Fibroblast of the conjunctiva (primary cell): Measurements from ENCODE around the gene METTL15.
"Not testable (repeated sequence)": the region's sequence is repeated elsewhere in the genome, so short reads cannot be mapped to it uniquely, and the experiment has no call there.

Experiments used
- DNase-seq: peaks from one replicate; pipeline ENCODE4 v3.0.0-alpha.2; 2010; ENCODE audit warnings: low read depth

METTL15 gene

GRCh38 chr11:28296426-28296825, 188.2 kb downstream of the METTL15 start:
- no peak for DNase-seq

DNA sequence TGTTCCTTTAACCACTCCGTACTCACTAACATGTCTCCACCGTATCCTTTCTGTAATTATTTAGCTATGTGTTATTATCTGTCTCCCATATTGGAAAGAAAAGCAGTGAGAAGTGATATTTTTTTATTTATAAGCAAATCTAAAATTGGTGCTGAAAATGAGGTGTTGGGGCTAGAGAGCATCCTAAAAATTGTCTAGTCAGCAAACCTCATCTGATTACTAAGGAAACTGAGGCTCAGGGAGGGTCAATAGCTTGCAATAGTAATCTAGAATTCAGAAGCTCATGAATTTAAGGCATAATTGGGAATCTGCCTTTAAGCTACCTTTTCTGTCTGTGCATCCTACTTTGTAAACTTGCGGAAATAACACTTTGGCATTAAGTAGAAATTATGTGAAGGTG, 190.0 kb downstream of the METTL15 start:
- DNase-seq, result no peak

DNA sequence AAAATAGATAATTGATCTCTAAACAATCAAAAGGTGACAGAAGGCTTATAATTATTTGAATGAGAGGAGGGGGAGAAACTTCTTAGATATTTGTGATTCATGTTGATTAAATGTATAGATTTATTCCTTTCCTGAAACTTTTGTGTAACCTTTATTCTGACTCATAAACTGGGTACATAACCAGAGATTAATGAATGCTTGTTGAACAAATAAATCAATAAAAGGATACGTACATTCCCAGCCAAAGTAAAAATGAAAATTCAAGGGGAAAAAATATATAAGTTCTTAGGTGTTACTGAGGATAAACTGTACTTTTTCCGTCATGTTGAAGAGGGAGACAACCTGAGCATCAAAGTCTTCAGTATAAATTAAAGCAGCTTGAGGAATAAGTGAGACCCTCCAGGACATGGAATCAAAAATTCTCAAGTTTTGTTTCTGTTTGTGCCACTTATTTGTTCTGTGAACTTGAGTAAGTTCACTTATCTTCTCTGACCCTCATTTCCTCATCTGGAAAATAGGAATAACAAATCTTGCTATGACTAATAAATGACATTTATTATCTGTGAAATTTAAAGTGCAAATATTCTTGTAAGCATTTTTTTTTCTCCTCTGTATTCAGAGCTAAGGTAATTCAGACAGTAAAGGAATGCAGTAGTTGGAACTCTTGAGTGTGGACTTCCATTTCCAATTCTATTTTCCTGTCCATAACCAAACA, 195.4 kb downstream of the METTL15 start:
- DNase-seq, result no peak

- DNase-seq, result no peak
These were observed 207.3 kb downstream of the METTL15 start for GRCh38 chr11:28315440-28315839.

DNA sequence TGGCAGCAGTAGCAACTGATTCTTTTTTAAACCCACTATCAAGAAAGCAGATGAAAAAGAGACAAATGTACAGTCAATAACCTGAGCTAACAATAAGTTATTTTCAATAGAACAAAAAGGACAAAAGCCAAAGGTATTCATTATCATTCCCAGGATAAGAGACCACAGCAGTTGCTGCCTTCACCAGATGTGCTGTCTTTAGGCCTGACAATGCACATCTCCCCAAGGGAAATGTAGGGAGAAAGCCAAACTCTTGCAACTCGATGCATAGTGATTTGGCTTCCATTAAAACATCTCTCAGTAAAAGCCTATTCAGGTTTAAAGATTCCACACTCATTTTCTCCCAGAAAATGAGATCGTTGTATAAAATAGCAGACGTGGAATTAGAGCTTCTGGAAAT, 210.7 kb downstream of the METTL15 start:
- no peak for DNase-seq

DNA sequence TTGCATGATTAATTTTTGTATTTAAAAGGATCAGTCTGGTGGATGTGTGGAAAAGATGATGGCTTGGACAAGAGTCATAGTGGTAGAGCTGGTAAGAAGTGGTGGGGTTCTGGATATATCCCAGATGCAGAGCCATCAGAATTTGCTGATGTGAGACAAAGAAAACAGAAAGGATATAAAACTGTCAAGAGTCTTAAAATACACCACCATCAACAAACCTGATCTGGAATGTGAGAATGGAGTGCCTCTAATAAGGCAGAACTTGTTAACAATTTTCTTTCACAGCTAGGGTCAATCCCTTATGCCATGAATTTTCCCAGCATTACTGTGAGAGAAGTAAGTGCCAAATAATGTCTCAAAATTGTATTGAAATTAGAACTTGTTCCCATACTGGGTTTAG, 215.4 kb downstream of the METTL15 start:
- DNase-seq, result no peak

- not testable (repeated sequence) for DNase-seq
These were observed 224.2 kb downstream of the METTL15 start for GRCh38 chr11:28332393-28332792.

GRCh38 chr11:28337701-28338100, 229.5 kb downstream of the METTL15 start:
- no peak for DNase-seq

GRCh38 chr11:28338371-28338770, 230.2 kb downstream of the METTL15 start:
- no peak for DNase-seq

DNA sequence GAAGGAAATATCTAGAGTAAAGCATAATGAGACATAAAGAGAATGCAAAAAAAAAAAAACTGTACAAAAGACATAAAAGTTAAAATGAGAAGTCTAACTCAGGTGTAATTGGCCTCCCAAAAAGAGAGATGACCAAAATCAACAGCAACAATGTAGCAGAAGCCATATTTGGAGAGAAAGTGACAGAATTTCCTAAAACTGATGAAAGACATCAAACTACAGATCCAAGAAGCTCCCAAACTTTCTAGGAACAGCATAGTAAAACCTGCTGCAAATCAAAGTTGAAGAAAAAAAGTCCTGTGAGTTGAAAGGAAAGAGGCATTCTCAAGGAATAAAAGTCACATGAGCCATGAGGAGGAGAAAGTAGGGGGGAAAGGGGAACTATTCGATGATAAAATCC, 231.3 kb downstream of the METTL15 start:
- DNase-seq, result no peak

GRCh38 chr11:28342716-28343115, 234.5 kb downstream of the METTL15 start:
- DNase-seq, result no peak

DNA sequence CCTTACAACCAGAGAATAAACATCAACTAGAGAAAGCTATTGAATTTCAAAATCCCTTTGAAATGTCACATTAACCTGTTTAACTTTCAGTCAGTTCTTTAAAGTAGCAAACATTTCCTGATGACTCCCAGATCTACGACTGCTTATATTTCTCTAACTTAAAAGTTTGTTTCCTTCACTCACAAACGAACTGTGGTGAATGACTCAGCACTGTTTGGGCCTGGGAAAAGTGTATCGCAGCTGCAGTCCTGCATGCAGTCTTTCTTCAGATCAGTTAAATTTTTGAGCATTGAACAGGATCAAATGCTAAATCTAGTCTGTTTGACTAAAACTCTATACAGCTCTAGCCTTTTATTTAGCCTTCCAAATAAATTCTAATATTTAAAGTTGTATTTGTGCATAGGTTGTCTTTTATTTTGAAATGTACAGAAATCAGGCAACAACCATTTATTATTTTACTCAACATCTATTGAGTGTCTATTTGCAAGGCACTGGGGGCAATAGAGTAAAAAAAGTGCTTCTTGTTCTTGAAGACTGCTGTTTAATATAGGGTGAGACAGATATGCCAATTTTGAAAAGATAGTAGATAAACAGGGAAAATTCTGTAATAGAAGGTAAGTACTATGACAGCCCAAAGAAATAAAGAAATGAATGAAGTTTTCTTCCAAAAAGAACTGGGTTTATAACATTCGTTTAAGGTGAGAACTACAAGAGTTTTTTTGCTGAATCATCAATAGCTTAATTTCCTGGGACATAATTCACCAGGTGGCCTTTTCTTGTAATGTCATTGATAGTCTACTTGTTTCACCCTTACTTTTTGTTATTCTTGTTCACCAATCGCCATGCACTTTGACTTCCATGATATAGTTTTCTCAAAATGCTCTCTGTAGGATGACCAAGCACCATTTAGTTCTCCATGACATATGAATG, 235.4 kb downstream of the METTL15 start:
- peak; percentile 31 for DNase-seq

- no peak for DNase-seq
These were observed 238.0 kb downstream of the METTL15 start for GRCh38 chr11:28346209-28346608.

DNA sequence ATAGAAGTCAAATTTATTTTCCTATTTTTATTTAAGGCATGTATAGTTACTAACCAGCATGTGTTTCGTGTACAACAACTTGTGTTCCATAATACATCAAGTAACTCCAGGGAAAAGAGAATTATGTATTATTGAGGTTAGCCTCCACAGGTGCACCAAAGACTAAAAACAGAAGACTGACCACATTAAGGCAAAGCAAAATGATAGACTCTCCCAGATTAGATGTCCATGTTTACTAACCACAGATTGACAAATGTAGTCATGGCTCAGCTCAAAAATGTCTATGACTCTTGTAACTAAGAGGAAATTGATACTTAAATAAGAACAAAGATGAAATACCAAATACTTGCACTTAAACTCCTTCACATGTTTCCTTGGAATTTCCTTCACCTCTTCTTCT, 238.5 kb downstream of the METTL15 start:
- no peak for DNase-seq

GRCh38 chr11:28347371-28347770, 239.2 kb downstream of the METTL15 start:
- DNase-seq, result no peak

DNA sequence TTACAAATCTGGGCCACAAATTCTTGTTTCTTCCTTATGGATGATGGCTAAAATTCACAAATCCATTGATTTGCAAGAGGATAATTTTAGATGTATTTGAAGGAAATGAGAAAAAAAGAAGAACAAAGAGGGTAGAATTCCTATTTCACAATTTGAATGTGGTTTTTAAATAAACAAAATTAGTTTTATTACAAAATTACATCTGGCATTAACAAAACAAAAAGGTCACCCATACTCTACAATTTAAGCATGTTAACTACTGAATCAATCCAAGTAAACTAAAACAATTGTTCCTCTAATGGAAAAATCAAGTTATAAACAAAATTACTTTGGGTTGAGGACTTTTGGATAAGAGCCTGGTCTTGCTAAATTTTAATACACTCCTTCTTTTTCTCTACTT, 242.0 kb downstream of the METTL15 start:
- no peak for DNase-seq

DNA sequence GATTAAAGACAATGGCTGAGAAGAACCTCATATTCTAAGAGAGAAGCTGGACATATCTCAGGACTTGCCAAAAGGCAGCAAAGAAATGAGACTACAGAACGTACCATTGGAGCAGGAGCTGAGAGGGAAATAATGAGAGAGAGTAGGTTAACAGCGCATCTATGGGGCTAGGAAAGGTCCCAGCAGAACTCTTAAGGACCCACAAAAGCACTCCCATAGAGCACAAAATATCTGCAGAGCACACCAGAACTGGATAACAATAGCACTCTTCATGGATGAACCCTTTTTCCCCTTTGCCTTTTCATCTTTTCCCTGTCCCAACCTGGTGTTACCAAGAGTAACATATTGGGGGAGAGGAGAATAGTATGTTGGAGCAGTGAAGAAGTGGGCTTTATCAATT, 245.8 kb downstream of the METTL15 start:
- DNase-seq, result no peak

DNA sequence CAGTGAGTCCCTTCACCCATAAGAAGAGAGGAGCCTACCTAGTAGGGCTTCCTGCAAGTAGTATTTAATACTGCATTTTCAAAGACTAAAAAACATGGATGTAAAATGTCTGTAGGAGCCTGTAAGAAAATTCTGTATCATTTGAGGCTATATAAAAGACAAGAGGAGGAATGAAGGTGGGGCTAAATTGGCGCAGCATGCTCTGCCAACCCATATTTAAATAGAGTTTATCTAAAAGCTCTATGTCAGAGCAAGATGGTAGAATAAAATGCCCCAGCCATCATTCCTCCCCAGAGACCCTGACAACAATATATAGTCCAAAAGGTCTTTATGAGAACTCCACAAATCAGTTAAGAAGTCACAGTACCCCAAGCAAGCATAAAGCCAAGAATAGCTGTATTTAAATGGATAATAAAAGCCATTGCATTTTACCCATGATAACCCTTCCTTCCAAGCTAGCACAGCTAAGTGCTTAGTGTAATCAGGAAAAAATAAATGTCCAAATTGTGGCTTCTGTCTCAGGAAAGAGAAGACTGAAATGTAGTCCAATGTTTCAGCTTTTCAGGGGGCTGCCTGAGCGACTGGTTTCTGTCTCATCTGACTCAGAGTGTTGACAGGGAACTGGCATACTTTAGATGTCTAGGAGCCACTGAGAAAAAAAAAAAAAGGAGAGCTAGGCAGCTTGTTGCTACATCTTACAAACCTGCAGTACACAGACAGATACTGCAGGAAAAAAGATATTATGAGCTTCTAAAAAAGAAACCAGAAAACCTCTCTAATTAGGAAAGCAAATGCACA, 258.6 kb downstream of the METTL15 start:
- no peak for DNase-seq

GRCh38 chr11:28378095-28378494, 269.9 kb downstream of the METTL15 start:
- DNase-seq, result not testable (repeated sequence)
